ENCODE measurements around the gene CTNNBL1. TPM values are rescaled to one million over a fixed set of nuclear protein-coding genes. Genes with fewer than 3 reads are reported as not detected.

The CTNNBL1 gene
- total RNA-seq, 1 experiment from 2014 or later: 55.4 TPM

- TF ChIP-seq ELF1 (IDR thresholded peaks at IDR 0.05; ENCODE audit: borderline replicate concordance, low read depth): no peak
- TF ChIP-seq CEBPB (IDR thresholded peaks at IDR 0.05; ENCODE audit: low read depth): no peak
- no peak for TF ChIP-seq POLR2AphosphoS5 (IDR thresholded peaks at IDR 0.05; ENCODE audit: low read depth, low read length)
- H3K9me2 ChIP-seq (ENCODE audit: insufficient read depth): no peaks in the 10 kb centered on the region
- no peaks in the 10 kb centered on the region for H3K4me1 ChIP-seq (ENCODE audit: control insufficient read depth in 1 of 2, insufficient read depth in 2 of 2, low read length in 2 of 2)
- ChIA-PET RAD21 (ENCODE audit: low non-redundant PET in 1 of 2, low total read pairs in 2 of 2, uncharacterized antibody in 2 of 2, unreplicated experiment in 2 of 2) (no interaction called here), POLR2A (no interaction called here), CTCF (no interaction called here)
- BruUV-seq (replicated peaks): no TSS peak
- H3K27ac ChIP-seq (ENCODE audit: low read depth, low read length): no peak overlapping the region
- H2AFZ ChIP-seq (ENCODE audit: low read depth, low read length, poor library complexity, severe bottlenecking): no peak overlapping the region
- DNase-seq (ENCODE audit: low read depth, low spot score): no peak
- intact Hi-C loops (cut with micrococcal nuclease): loop anchor here (10.0 kb wide), 1 partner anchor 240 kb away; no protein-coding TSS in a partner anchor
- no peak overlapping the region for H3K9ac ChIP-seq (ENCODE audit: low read length)
- no peak for ATAC-seq
- no peaks in the 10 kb centered on the region for H3K9me3 ChIP-seq (ENCODE audit: control insufficient read depth in 1 of 2, insufficient read depth in 1 of 2, low read depth in 1 of 2, low read length in 2 of 2)
- H3K4me2 ChIP-seq (ENCODE audit: low read length): no peak overlapping the region
- no peaks in the 10 kb centered on the region for H4K20me1 ChIP-seq (ENCODE audit: insufficient read depth)
- H3K4me3 ChIP-seq (replicated peaks in 1 of 2; ENCODE audit: low read depth in 1 of 2, low read length in 2 of 2): no peak overlapping the region
- H3K27me3 ChIP-seq (ENCODE audit: insufficient read depth, low read length): peaks cover 10% of the 10 kb centered on the region; the same call in 1 of the 2 replicates
- H3K79me2 ChIP-seq (ENCODE audit: insufficient read depth, low read length): no peaks in the 10 kb centered on the region
- H3K36me3 ChIP-seq (ENCODE audit: control insufficient read depth in 1 of 2, insufficient read depth in 2 of 2, low read length in 2 of 2): no peaks in the 10 kb centered on the region
Measured at GRCh38 chr20:37895166-37895565, 201.3 kb downstream of the CTNNBL1 start.

- no peak overlapping the region for H3K27ac ChIP-seq (ENCODE audit: low read depth, low read length)
- H3K9me2 ChIP-seq (ENCODE audit: insufficient read depth): no peaks in the 10 kb centered on the region
- ChIA-PET RAD21 (ENCODE audit: low non-redundant PET in 1 of 2, low total read pairs in 2 of 2, uncharacterized antibody in 2 of 2, unreplicated experiment in 2 of 2) (no interaction called here), CTCF (no interaction called here), POLR2A (no interaction called here)
- no peaks in the 10 kb centered on the region for H4K20me1 ChIP-seq (ENCODE audit: insufficient read depth)
- H3K9ac ChIP-seq (ENCODE audit: low read length): no peak overlapping the region
- TF ChIP-seq EZH2 (IDR thresholded peaks at IDR 0.05): no peak
- TF ChIP-seq CTCF (IDR thresholded peaks at IDR 0.05 in 2 of 3, conservative IDR thresholded peaks at IDR 0.05 in 1 of 3; ENCODE audit: borderline replicate concordance in 1 of 3, insufficient read depth in 1 of 3, low read depth in 2 of 3, low read length in 2 of 3): peak in 2 of 3 experiments; percentile 31; a peak in 3 of 6 replicates
- no peak for TF ChIP-seq RAD21 (IDR thresholded peaks at IDR 0.05; ENCODE audit: low read depth)
- no peak for TF ChIP-seq MAX (IDR thresholded peaks at IDR 0.05)
- BruUV-seq (replicated peaks): no TSS peak
- no peak overlapping the region for H3K4me2 ChIP-seq (ENCODE audit: low read length)
- H3K4me3 ChIP-seq (replicated peaks in 1 of 2; ENCODE audit: low read depth in 1 of 2, low read length in 2 of 2): no peak overlapping the region
- H3K4me1 ChIP-seq (ENCODE audit: control insufficient read depth in 1 of 2, insufficient read depth in 2 of 2, low read length in 2 of 2): no peaks in the 10 kb centered on the region
- intact Hi-C loops (cut with micrococcal nuclease): loop anchor here (10.0 kb wide), 1 partner anchor 242 kb away; no protein-coding TSS in a partner anchor
- H3K36me3 ChIP-seq (ENCODE audit: control insufficient read depth in 1 of 2, insufficient read depth in 2 of 2, low read length in 2 of 2): no peaks in the 10 kb centered on the region
- H3K79me2 ChIP-seq (ENCODE audit: insufficient read depth, low read length): no peaks in the 10 kb centered on the region
- ATAC-seq (peak; percentile 35; the same call in 1 of the 2 replicates), DNase-seq (ENCODE audit: low read depth, low spot score) (no peak)
- H3K9me3 ChIP-seq (ENCODE audit: control insufficient read depth in 1 of 2, insufficient read depth in 1 of 2, low read depth in 1 of 2, low read length in 2 of 2): no peaks in the 10 kb centered on the region
- H2AFZ ChIP-seq (ENCODE audit: low read depth, low read length, poor library complexity, severe bottlenecking): no peak overlapping the region
- H3K27me3 ChIP-seq (ENCODE audit: insufficient read depth, low read length): peaks cover 11% of the 10 kb centered on the region; the same call in 1 of the 2 replicates
Measured at GRCh38 chr20:37896932-37897548, 203.2 kb downstream of the CTNNBL1 start.

All from HCT116 (cell line).